Choroid plexus epithelial cell (primary cell): ENCODE results near the gene NOX5.

Source experiments
- DNase-seq: peaks from one replicate; pipeline ENCODE4 v3.0.0-alpha.2; 2010; ENCODE audit warnings: low read depth
- H3K4me3 ChIP-seq: 2 replicates; pipeline ENCODE4 v1.5.1; 2011; ENCODE audit warnings: low read depth, mild to moderate bottlenecking, control low read depth, low read length, moderate library complexity
- CTCF ChIP-seq: conservative IDR thresholded peaks from 2 replicates; pipeline ENCODE4 v1.5.1; 2011; ENCODE audit warnings: low read depth, mild to moderate bottlenecking, control low read depth, inconsistent platforms, low read length, moderate library complexity

The NOX5 gene

GRCh38 chr15:68986322-68986721 lies 28.2 kb upstream of the NOX5 start:
- no peak for TF ChIP-seq CTCF
- DNase-seq = no peak
- H3K4me3 ChIP-seq = no peak overlapping the region

- no peak overlapping the region for H3K4me3 ChIP-seq
- DNase-seq = no peak
- no peak for TF ChIP-seq CTCF
Observed at GRCh38 chr15:68987120-68987519, 27.4 kb upstream of the NOX5 start.

- H3K4me3 ChIP-seq = no peak overlapping the region
- no peak for DNase-seq
- no peak for TF ChIP-seq CTCF
Observed at GRCh38 chr15:68987676-68988075, 26.8 kb upstream of the NOX5 start.

GRCh38 chr15:68989541-68990230 lies 24.8 kb upstream of the NOX5 start:
- no peak overlapping the region for H3K4me3 ChIP-seq
- no peak for DNase-seq
- no peak for TF ChIP-seq CTCF

- no peak overlapping the region for H3K4me3 ChIP-seq
- DNase-seq = no peak
- TF ChIP-seq CTCF = no peak
Observed at GRCh38 chr15:68990231-68990991, 24.1 kb upstream of the NOX5 start.

GRCh38 chr15:68990992-68991500 lies 23.4 kb upstream of the NOX5 start:
- DNase-seq = no peak
- H3K4me3 ChIP-seq = no peak overlapping the region
- TF ChIP-seq CTCF = no peak
